ENCODE results near the gene USH2A. TPM values are rescaled to one million over a fixed set of nuclear protein-coding genes. Genes with fewer than 3 reads are reported as not detected.

The USH2A gene
- total and polyA plus RNA-seq, 2 experiments from 2014 or later, result 0.24 TPM; not detected in 1

DNA sequence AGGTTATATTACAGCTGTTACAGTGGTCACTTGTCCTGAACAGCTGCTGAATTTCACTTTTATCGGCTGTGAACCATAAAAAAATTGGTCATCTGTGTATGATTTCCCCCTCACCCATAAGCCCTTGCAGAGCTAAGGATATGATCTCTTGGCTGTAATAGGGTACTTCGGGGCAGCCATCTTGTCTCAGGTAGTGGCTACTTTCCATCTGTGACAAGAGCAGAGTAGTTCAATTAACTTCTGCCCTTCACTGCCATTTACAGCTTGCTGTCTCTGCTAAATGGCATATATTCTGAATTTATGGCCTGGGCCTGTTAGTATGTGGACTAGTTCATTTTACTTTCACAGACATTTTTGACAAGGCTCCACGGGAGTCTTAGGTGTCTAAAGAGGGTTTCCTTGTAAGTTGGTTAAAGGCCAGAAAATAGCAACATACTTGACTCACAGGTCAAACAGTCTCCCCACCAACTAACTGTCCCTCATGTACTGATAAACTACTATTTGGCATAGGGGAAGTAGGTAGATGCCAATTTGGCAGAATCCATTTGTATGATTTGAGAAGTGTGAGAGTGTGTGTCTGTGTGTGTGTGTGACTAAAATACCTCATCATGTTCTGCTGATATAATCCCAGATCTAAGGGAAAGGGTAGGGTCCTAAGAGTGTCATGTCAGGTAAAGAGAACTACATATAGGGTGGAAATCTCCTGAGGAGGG lies 704.5 kb downstream of the USH2A start:
- H3K4me3 ChIP-seq, result no peak overlapping the region

DNA sequence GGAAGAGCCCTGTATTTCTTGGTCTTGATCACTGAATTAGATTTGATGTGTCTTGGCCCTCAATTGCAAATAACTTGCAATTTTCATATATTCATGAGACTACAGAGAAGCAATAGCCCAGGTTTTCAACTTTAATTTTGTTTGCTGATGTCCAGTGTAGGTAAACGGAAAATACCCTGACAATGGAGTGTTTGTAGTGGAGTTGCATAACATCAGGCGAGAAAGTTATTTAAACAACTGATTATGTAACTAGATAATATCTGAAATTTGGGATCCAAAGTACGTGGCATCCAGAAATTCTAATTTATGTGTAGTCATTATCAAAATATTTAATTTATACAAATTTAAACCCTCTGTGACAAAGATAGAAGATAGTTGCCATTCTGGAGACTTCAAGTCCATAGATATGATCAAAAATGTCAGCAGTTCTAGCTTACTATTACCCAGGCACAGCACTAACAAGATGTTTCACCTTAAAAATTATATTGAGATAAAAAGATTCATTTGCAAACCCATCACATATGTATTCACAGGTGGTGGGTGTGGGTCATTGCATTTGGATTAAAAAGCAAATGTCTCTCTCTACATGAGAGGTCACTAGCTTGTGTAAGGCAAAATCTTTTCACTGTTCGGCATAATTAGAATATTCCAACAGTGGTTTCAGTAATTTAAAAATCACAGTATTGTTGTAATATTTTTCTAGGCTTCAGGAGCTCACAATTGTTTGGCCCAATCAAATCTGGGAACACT lies 705.4 kb downstream of the USH2A start:
- no peak overlapping the region for H3K4me3 ChIP-seq
- TF ChIP-seq, protein P1, sequence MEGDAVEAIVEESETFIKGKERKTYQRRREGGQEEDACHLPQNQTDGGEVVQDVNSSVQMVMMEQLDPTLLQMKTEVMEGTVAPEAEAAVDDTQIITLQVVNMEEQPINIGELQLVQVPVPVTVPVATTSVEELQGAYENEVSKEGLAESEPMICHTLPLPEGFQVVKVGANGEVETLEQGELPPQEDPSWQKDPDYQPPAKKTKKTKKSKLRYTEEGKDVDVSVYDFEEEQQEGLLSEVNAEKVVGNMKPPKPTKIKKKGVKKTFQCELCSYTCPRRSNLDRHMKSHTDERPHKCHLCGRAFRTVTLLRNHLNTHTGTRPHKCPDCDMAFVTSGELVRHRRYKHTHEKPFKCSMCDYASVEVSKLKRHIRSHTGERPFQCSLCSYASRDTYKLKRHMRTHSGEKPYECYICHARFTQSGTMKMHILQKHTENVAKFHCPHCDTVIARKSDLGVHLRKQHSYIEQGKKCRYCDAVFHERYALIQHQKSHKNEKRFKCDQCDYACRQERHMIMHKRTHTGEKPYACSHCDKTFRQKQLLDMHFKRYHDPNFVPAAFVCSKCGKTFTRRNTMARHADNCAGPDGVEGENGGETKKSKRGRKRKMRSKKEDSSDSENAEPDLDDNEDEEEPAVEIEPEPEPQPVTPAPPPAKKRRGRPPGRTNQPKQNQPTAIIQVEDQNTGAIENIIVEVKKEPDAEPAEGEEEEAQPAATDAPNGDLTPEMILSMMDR (IDR thresholded peaks at IDR 0.05; ENCODE audit: low read depth, low read length), result no peak
- no peak for DNase-seq (ENCODE audit: low read depth in 1 of 2, low spot score in 1 of 2)
- no peak overlapping the region for H3K27ac ChIP-seq
- peaks cover 4% of the 10 kb centered on the region for H3K4me1 ChIP-seq (ENCODE audit: low read depth)
- H3K9me3 ChIP-seq (ENCODE audit: low read depth), result no peaks in the 10 kb centered on the region
- H3K27me3 ChIP-seq, result no peaks in the 10 kb centered on the region
- H3K36me3 ChIP-seq, result no peaks in the 10 kb centered on the region

More for the DNA sequence above, 704.5 kb downstream of the USH2A start:
- TF ChIP-seq, protein P1 (IDR thresholded peaks at IDR 0.05; ENCODE audit: low read depth, low read length), result no peak
- Histone ChIP-seq H3K9me3 (ENCODE audit: low read depth) (no peaks in the 10 kb centered on the region), H3K27ac (no peak overlapping the region), H3K27me3 (no peaks in the 10 kb centered on the region), H3K4me1 (ENCODE audit: low read depth) (peaks cover 4% of the 10 kb centered on the region), H3K36me3 (no peaks in the 10 kb centered on the region)
- no peak for DNase-seq (ENCODE audit: low read depth in 1 of 2, low spot score in 1 of 2)

GRCh38 chr1:215710899-215711225 lies 712.4 kb downstream of the USH2A start:
- no peak for DNase-seq (ENCODE audit: low read depth in 1 of 2, low spot score in 1 of 2)
- H3K9me3 ChIP-seq (ENCODE audit: low read depth), result no peaks in the 10 kb centered on the region
- H3K27me3 ChIP-seq, result no peaks in the 10 kb centered on the region
- H3K4me3 ChIP-seq, result no peak overlapping the region
- H3K36me3 ChIP-seq, result no peaks in the 10 kb centered on the region
- TF ChIP-seq, protein P1 (IDR thresholded peaks at IDR 0.05; ENCODE audit: low read depth, low read length), result no peak
- H3K4me1 ChIP-seq (ENCODE audit: low read depth), result peaks cover 11% of the 10 kb centered on the region
- no peak overlapping the region for H3K27ac ChIP-seq

GRCh38 chr1:215710036-215710898 lies 713.0 kb downstream of the USH2A start:
- H3K27me3 ChIP-seq, result no peaks in the 10 kb centered on the region
- TF ChIP-seq, protein P1 (IDR thresholded peaks at IDR 0.05; ENCODE audit: low read depth, low read length), result peak; percentile 53
- H3K36me3 ChIP-seq, result no peaks in the 10 kb centered on the region
- no peak overlapping the region for H3K27ac ChIP-seq
- H3K4me1 ChIP-seq (ENCODE audit: low read depth), result peaks cover 7% of the 10 kb centered on the region
- H3K9me3 ChIP-seq (ENCODE audit: low read depth), result no peaks in the 10 kb centered on the region
- DNase-seq (ENCODE audit: low read depth in 1 of 2, low spot score in 1 of 2), result peak; percentile 58 to 88
- no peak overlapping the region for H3K4me3 ChIP-seq

DNA sequence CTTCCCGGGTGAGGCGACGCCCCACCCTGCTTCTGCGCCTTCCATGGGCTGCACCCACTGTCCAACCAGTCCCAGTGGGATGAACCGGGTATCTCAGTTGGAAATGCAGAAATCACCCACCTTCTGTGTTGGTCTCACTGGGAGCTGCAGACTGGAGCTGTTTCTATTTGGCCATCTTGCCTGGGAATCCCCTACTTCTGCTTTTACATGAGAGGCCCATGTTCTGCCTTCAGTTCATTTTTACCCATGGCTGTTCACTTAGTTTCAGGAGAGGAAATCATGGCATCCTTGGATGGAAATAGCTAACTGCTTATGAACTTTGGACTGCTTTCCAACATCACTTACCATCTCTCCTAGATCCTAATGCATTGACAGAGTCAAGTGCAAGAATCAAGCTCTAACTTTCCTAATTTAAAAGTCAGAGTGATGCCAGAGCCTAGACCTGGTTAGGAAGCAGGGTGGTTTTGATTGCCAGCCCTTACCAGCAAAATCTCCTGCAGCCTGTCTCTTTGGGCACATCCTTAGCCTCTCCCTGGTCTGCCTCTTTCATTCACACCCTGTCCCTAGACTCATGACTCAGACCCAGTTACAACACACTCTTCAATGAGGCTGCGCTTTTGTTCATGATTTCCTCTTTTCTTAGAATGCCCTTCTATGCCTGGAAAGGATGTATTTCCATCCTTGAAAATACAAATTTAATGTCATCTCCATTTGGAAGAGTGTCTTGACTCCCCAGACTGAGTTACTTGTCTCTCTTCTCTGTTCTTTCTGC lies 719.0 kb downstream of the USH2A start:
- Histone ChIP-seq H3K36me3 (no peaks in the 10 kb centered on the region), H3K27me3 (no peaks in the 10 kb centered on the region), H3K27ac (no peak overlapping the region), H3K4me1 (ENCODE audit: low read depth) (peaks cover 7% of the 10 kb centered on the region), H3K4me3 (no peak overlapping the region), H3K9me3 (ENCODE audit: low read depth) (no peaks in the 10 kb centered on the region)
- peak in 1 of 2 donors; percentile 18 for DNase-seq (ENCODE audit: low read depth in 1 of 2, low spot score in 1 of 2)
- TF ChIP-seq, protein P1 (IDR thresholded peaks at IDR 0.05; ENCODE audit: low read depth, low read length), result no peak
